RWPE1 (cell line): ENCODE measurements around the gene ATMIN.
A peak's percentile ranks its signal among the peaks of the same experiment; 100 is the strongest.

Experiments
- CTCF ChIA-PET: fragments of 350-600 bp; sonication (Branson Sonifier 250); formaldehyde crosslinking; extraction: SDS; loops from one replicate; lab custom pipeline; 2021; lab: Yijun Ruan, JAX
- POLR2A ChIA-PET: fragments of 400-600 bp; formaldehyde crosslinking; extraction: SDS; loops from one replicate; lab custom pipeline; 2020; ENCODE audit warnings: antibody characterized with exemption; ENCODE audit not compliant: low non-redundant PET; lab: Yijun Ruan, JAX
- DNase-seq: peaks from one replicate; pipeline ENCODE4 v3.0.0; 2012; ENCODE audit warnings: low spot score
- H3K27ac ChIP-seq: fragments of 450-650 bp; 2 replicates; pipeline ENCODE4 v1.5.1; 2017
- TF ChIP-seq, protein P1 (sequence below): fragments of 450-650 bp; conservative IDR thresholded peaks from 2 replicates; pipeline ENCODE4 v1.5.1; 2017; ENCODE audit warnings: low read depth, mild to moderate bottlenecking

Gene ATMIN

GRCh38 chr16:80991792-80992430 is 43.7 kb upstream of the ATMIN start:
- no peak overlapping the region for H3K27ac ChIP-seq
- ChIA-PET CTCF (no interaction called here), POLR2A (no interaction called here)
- TF ChIP-seq, protein P1, sequence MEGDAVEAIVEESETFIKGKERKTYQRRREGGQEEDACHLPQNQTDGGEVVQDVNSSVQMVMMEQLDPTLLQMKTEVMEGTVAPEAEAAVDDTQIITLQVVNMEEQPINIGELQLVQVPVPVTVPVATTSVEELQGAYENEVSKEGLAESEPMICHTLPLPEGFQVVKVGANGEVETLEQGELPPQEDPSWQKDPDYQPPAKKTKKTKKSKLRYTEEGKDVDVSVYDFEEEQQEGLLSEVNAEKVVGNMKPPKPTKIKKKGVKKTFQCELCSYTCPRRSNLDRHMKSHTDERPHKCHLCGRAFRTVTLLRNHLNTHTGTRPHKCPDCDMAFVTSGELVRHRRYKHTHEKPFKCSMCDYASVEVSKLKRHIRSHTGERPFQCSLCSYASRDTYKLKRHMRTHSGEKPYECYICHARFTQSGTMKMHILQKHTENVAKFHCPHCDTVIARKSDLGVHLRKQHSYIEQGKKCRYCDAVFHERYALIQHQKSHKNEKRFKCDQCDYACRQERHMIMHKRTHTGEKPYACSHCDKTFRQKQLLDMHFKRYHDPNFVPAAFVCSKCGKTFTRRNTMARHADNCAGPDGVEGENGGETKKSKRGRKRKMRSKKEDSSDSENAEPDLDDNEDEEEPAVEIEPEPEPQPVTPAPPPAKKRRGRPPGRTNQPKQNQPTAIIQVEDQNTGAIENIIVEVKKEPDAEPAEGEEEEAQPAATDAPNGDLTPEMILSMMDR, result no peak
- DNase-seq, result no peak

DNA sequence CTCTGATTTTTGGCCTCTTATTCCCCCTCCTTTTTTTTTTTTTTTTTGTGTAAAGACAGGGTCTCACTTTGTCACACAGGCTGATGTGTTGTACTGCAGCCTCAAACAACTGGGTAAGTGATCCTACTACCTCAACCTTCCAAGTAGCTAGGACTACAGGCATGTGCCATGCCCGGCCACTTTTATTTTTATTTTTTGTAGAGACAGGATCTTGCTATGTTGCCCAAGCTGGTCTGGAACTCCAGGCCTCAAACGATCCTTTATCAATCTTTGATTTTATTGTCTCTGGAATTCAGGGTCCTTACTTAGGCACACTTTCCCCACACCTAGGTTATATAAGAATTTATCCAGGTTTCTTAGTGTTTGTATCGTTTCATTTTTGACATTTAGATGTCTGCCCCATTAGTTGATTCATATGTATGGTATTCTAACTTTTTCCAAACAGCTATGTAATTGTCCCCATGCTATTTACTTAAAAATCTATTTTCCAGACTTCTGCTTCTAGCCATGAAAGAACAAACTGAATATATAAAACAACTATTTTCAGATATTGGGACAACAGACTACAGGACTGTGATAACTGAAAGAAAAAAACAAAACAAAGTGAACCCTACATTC is 42.9 kb upstream of the ATMIN start:
- ChIA-PET CTCF (no interaction called here), POLR2A (no interaction called here)
- DNase-seq, result no peak
- TF ChIP-seq, protein P1, result no peak
- no peak overlapping the region for H3K27ac ChIP-seq

DNA sequence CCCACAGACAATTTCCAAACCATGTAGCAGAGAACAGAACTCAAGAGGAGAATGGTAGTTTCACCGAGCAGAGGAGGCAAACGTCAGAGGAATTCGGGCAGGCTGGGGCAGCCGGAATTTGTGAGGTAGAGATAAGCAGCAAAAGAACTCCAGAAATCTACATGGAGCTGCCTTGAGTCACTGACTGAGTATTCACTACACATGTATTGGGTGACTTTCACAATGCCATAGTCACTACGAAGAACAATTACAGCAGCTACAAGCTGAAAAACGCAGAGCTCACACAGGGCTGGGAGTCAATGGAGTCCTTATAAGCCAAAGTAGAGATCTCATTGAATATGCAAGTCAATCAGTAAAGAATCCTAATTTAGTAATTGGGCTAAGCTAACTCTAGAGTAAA is 42.3 kb upstream of the ATMIN start:
- ChIA-PET CTCF (interaction anchor here (0.6 to 1.0 kb wide), 2 partner anchors 11 to 101 kb away, joined by 3 to 4 read pairs; no protein-coding TSS in a partner anchor), POLR2A (no interaction called here)
- H3K27ac ChIP-seq, result no peak overlapping the region
- DNase-seq, result peak; percentile 58
- TF ChIP-seq, protein P1, result no peak

- ChIA-PET POLR2A (no interaction called here), CTCF (interaction anchor here (0.6 to 1.0 kb wide), 2 partner anchors 11 to 102 kb away, joined by 3 to 4 read pairs; no protein-coding TSS in a partner anchor)
- no peak for DNase-seq
- H3K27ac ChIP-seq, result no peak overlapping the region
- TF ChIP-seq, protein P1, result no peak
These were observed 41.8 kb upstream of the ATMIN start for GRCh38 chr16:80993834-80994233.

DNA sequence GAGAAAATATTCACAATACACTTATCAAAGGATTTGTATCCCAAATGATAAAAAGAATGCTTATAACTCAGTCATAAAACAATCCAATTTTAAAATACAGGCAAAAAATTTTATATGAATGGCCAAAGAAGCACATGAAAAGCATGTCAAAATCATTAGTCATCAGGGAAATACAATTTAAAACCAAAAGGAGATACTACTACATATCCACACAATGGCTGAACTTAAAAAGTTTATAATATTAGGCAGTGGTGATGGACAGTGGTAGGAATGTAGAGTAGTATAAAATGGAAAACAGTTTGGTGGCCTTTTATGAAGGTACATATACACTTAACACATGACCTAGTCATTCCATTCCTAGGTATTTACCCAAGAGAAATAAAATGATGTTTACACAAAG is 41.2 kb upstream of the ATMIN start:
- TF ChIP-seq, protein P1, result no peak
- CTCF ChIA-PET, result interaction anchor here (0.6 kb wide), 1 partner anchor 690 kb away, joined by 3 read pairs; no protein-coding TSS in a partner anchor
- peak overlapping the region; percentile 46; the same call in 1 of the 2 replicates for H3K27ac ChIP-seq
- POLR2A ChIA-PET, result no interaction called here
- DNase-seq, result no peak

GRCh38 chr16:80996688-80997138 is 38.9 kb upstream of the ATMIN start:
- TF ChIP-seq, protein P1, result no peak
- no peak overlapping the region for H3K27ac ChIP-seq
- DNase-seq, result no peak
- ChIA-PET CTCF (interaction anchor here (0.6 kb wide), 1 partner anchor 209 kb away, joined by 7 read pairs; no protein-coding TSS in a partner anchor), POLR2A (no interaction called here)
